HepG2 (cell line): ENCODE results near the gene METTL27. TPM values are rescaled to one million over a fixed set of nuclear protein-coding genes. Genes with fewer than 3 reads are reported as not detected.

Source experiments
- ATAC-seq: fragments of 200-7000 bp; cut with Tn5 transposase; 3 replicates; pipeline ENCODE4 v1.9.1; 2020; ENCODE audit warnings: mild to moderate bottlenecking, moderate library complexity
- BruUV-seq: library from RNA; stranded (reverse); fragments of 400-500 nt; replicated peaks from 2 replicates; lab custom pipeline; 2021; lab: Mats Ljungman, UMichigan
- CTCF ChIA-PET: fragments of 300-600 bp; formaldehyde crosslinking; extraction: SDS; loops from one replicate; lab custom pipeline; 2021; ENCODE audit warnings: low total read pairs, inconsistent platforms, low intra/inter-chr PET ratio; lab: Yijun Ruan, JAX
- POLR2A ChIA-PET: fragments of 350-600 bp; sonication (Branson Sonifier 250); formaldehyde crosslinking; loops from one replicate; lab custom pipeline; 2020; ENCODE audit warnings: antibody characterized with exemption, inconsistent platforms; lab: Yijun Ruan, JAX
- DNase-seq: peaks from one replicate; pipeline ENCODE4 v3.0.0-alpha.2; 2015; ENCODE audit warnings: low spot score
- FAIRE-seq: peaks from 3 replicates; lab custom pipeline; 2011; peaks lifted over from hg19 to GRCh38; lab: Jason Lieb, UNC
- H2AFZ ChIP-seq: one replicate; pipeline ENCODE4 v1.6.1; 2011; ENCODE audit warnings: low read length, inconsistent platforms
- H3K27ac ChIP-seq: fragments of 300-600 bp; 3 replicates; pipeline ENCODE4 v1.8.0; 2011; ENCODE audit warnings: mixed run types, mild to moderate bottlenecking, mixed read lengths, low read length, inconsistent platforms; ENCODE audit not compliant: insufficient read depth; ENCODE audit errors: extremely low read length
- H3K27me3 ChIP-seq, 2 experiments: fragments of 200-600 bp in 1 of 2; 2 replicates in 1 of 2; 3 replicates in 1 of 2; pipeline versions ENCODE4 v1.6.0 to v1.8.0; 2011; ENCODE audit warnings: low read length in 2 of 2, mild to moderate bottlenecking in 2 of 2, moderate library complexity in 2 of 2, inconsistent platforms in 1 of 2; ENCODE audit not compliant: insufficient read depth in 2 of 2, control insufficient read depth in 1 of 2
- H3K36me3 ChIP-seq, 2 experiments: fragments of 200-600 bp in 1 of 2; replicated peaks in 1 of 2; 2 replicates in 1 of 2; 3 replicates in 1 of 2; pipeline versions ENCODE4 v1.5.1 to v1.8.0; 2011; ENCODE audit warnings: low read length in 2 of 2, inconsistent platforms in 1 of 2; ENCODE audit not compliant: insufficient read depth in 2 of 2, control insufficient read depth in 1 of 2
- H3K4me1 ChIP-seq: 2 replicates; pipeline ENCODE4 v1.5.1; 2012; ENCODE audit warnings: low read length, inconsistent platforms; ENCODE audit not compliant: insufficient read depth
- H3K4me2 ChIP-seq: 2 replicates; pipeline ENCODE4 v1.6.0; 2011; ENCODE audit warnings: low read depth, low read length, inconsistent platforms
- H3K4me3 ChIP-seq, 3 experiments: fragments of 200-600 bp in 1 of 3; sonication (generic), shearing (Covaris generic) in 1 of 3; replicated peaks in 1 of 3; 2 replicates each; pipeline ENCODE4 v1.5.1; 2011 to 2016; ENCODE audit warnings: low read length in 3 of 3, inconsistent platforms in 2 of 3, low read depth in 2 of 3, mild to moderate bottlenecking in 2 of 3, control low read depth in 1 of 3, mixed read lengths in 1 of 3; ENCODE audit not compliant: insufficient read depth in 1 of 3
- H3K79me2 ChIP-seq: one replicate; pipeline ENCODE4 v1.6.1; 2011; ENCODE audit warnings: low read length, inconsistent platforms; ENCODE audit not compliant: insufficient read depth
- H3K9ac ChIP-seq: 2 replicates; pipeline ENCODE4 v1.6.0; 2011; ENCODE audit warnings: mild to moderate bottlenecking, low read depth, low read length, inconsistent platforms; ENCODE audit not compliant: insufficient read depth
- H3K9me3 ChIP-seq: 2 replicates; pipeline ENCODE4 v1.5.1; 2012; ENCODE audit warnings: mild to moderate bottlenecking, low read length
- H4K20me1 ChIP-seq: 2 replicates; pipeline ENCODE4 v1.6.0; 2011; ENCODE audit warnings: inconsistent platforms, mild to moderate bottlenecking, low read length, moderate library complexity; ENCODE audit not compliant: insufficient read depth
- HNF4G ChIP-seq, 2 experiments: sonication (generic) in 1 of 2; formaldehyde crosslinking in 1 of 2; IDR thresholded peaks; 2 replicates each; pipeline versions ENCODE4 v1.4.0 to v1.6.1; 2011 to 2020; ENCODE audit warnings: borderline replicate concordance in 2 of 2, low read depth in 2 of 2, mild to moderate bottlenecking in 2 of 2, low read length in 1 of 2, missing genetic modification reagents in 1 of 2, moderate library complexity in 1 of 2
- KDM4B ChIP-seq: sonication (generic); formaldehyde crosslinking; IDR thresholded peaks from 2 replicates; pipeline ENCODE4 v1.4.0; 2020; ENCODE audit warnings: missing genetic modification reagents
- MEIS2 ChIP-seq: sonication (generic); formaldehyde crosslinking; IDR thresholded peaks from 2 replicates; pipeline ENCODE4 v1.9.0; 2021; ENCODE audit warnings: mild to moderate bottlenecking, missing genetic modification reagents
- RFX5 ChIP-seq: IDR thresholded peaks from 2 replicates; pipeline ENCODE4 v1.6.1; 2011; ENCODE audit warnings: low read depth, low read length, improper control_type of control experiment
- ZFP1 ChIP-seq: IDR thresholded peaks from 2 replicates; pipeline ENCODE4 v1.6.1; 2016
- ZNF430 ChIP-seq: sonication (generic); formaldehyde crosslinking; IDR thresholded peaks from 2 replicates; pipeline ENCODE4 v1.9.0; 2021; ENCODE audit warnings: mild to moderate bottlenecking, missing genetic modification reagents
- ZNF530 ChIP-seq: sonication (generic); formaldehyde crosslinking; IDR thresholded peaks from 2 replicates; pipeline ENCODE4 v1.5.0; 2020; ENCODE audit warnings: low read depth, mild to moderate bottlenecking, missing genetic modification reagents
- ZNF879 ChIP-seq: sonication (generic); formaldehyde crosslinking; IDR thresholded peaks from 2 replicates; pipeline ENCODE4 v1.8.1; 2023; ENCODE audit warnings: missing genetic modification reagents
- WGBS: methylation state at CpG from one replicate; pipeline ENCODE4 v1.1.6; 2017; ENCODE audit warnings: low lambda C conversion rate; 5-methylcytosine and 5-hydroxymethylcytosine counted together
- in situ Hi-C: cut with HindIII; loops from 2 replicates; pipeline ENCODE4 v1.10.0; 2017; ENCODE audit warnings: low pct_unique_long_range_greater_than_20kb; ENCODE audit not compliant: extremely low pct_ligation_motif_present
- intact Hi-C: fragments of 100-400 bp; cut with micrococcal nuclease; formaldehyde crosslinking; loops from one replicate; pipeline ENCODE4 v1.10.0; 2022; ENCODE audit not compliant: unreplicated experiment
- polyA plus RNA-seq, 8 experiments: library from polyadenylated mRNA; depleted of rRNA in 3 of 8; stranded (reverse) in 7 of 8; unstranded in 1 of 8; fragments of >200 nt; fragmentation: Illumina TruSeq in 4 of 8; extraction: Trizol in 4 of 8; gene quantifications; 2 replicates each; pipeline versions ENCODE4 v1.2.1 to v1.2.3, GENCODE V29; 2011 to 2016; ENCODE audit warnings: low read depth in 4 of 8, missing spikeins in 1 of 8, mixed read lengths in 1 of 8; ENCODE audit not compliant: insufficient read depth in 1 of 8
- total RNA-seq, 5 experiments: library from RNA; depleted of rRNA; stranded (reverse); fragments of >200 nt; fragmentation: Illumina TruSeq; extraction: Trizol; gene quantifications; 2 replicates each; pipeline ENCODE4 v1.2.3, GENCODE V29; 2016; ENCODE audit warnings: low read depth in 1 of 5
- TF ChIP-seq, protein P1 (sequence below): IDR thresholded peaks from 2 replicates; pipeline ENCODE4 v1.6.1; 2016; ENCODE audit warnings: missing genetic modification reagents, missing compliant biosample characterization
- TF ChIP-seq, protein P2 (sequence below): sonication (generic); formaldehyde crosslinking; IDR thresholded peaks from 2 replicates; pipeline ENCODE4 v1.8.0; 2022; ENCODE audit warnings: mild to moderate bottlenecking, missing genetic modification reagents, borderline replicate concordance
- TF ChIP-seq, protein P3 (sequence below): sonication (generic); formaldehyde crosslinking; IDR thresholded peaks from 2 replicates; pipeline ENCODE4 v1.5.0; 2020; ENCODE audit warnings: mild to moderate bottlenecking, missing genetic modification reagents

The METTL27 gene
- total and polyA plus RNA-seq, 2 of the 13 experiments (the other 11 are each of a cell fraction or from before 2014, with no cell fraction given), result 2.0 to 3.0 TPM

DNA sequence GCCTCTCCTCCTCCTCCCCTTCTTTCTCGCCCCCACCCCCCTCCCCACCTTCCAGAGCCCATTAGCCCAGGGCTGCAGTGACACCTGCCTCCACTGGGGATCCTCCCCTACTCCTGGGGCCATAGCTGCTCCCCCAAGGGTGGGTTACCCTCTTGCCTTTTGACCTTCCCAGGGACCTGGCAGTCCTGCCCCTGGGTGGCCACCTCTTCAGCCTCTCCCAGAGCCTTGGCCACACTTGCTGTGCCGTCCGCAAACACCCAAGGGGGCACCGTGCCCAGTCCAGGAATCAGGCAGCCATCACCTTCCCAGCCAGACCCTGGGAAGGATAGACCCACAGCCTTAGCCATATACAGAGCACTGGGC, 31.3 kb downstream of the METTL27 start:
- in situ Hi-C loops, result loop anchor here (5.0 kb wide), 1 partner anchor 46 kb away; no protein-coding TSS in a partner anchor
- H3K36me3 ChIP-seq, result no peaks in the 10 kb centered on the region
- no peaks in the 10 kb centered on the region for H3K79me2 ChIP-seq
- no TSS peak for BruUV-seq
- DNase-seq (no peak), ATAC-seq (peak; percentile 74), FAIRE-seq (no peak)
- H3K9me3 ChIP-seq, result no peaks in the 10 kb centered on the region
- POLR2A ChIA-PET, result no interaction called here
- no peak overlapping the region for H3K27ac ChIP-seq
- H3K4me2 ChIP-seq, result no peak overlapping the region
- 40% methylated on average over 3 of the region's 4 CpGs for WGBS
- H3K9ac ChIP-seq, result no peak overlapping the region
- H3K4me3 ChIP-seq, result no peak overlapping the region
- no peaks in the 10 kb centered on the region for H4K20me1 ChIP-seq
- CTCF ChIA-PET, result interaction anchor here (3.5 kb wide), 1 partner anchor 44 kb away, joined by 62 read pairs; no protein-coding TSS in a partner anchor
- no peak overlapping the region for H2AFZ ChIP-seq
- intact Hi-C loops, result loop anchor here (1.0 kb wide), 1 partner anchor 44 kb away; no protein-coding TSS in a partner anchor
- H3K4me1 ChIP-seq, result no peaks in the 10 kb centered on the region
- TF ChIP-seq ZNF530 (CRISPR knock-in tag), result no peak
- TF ChIP-seq MEIS2 (CRISPR knock-in tag), result no peak
- TF ChIP-seq HNF4G (IDR thresholded peaks at IDR 0.05; ENCODE audit: borderline replicate concordance, low read depth, low read length), result no peak
- TF ChIP-seq HNF4G (CRISPR knock-in tag; IDR thresholded peaks at IDR 0.05; ENCODE audit: borderline replicate concordance, low read depth), result no peak
- TF ChIP-seq, protein P1, sequence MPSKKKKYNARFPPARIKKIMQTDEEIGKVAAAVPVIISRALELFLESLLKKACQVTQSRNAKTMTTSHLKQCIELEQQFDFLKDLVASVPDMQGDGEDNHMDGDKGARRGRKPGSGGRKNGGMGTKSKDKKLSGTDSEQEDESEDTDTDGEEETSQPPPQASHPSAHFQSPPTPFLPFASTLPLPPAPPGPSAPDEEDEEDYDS (CRISPR knock-in tag), result no peak
- TF ChIP-seq, protein P2, sequence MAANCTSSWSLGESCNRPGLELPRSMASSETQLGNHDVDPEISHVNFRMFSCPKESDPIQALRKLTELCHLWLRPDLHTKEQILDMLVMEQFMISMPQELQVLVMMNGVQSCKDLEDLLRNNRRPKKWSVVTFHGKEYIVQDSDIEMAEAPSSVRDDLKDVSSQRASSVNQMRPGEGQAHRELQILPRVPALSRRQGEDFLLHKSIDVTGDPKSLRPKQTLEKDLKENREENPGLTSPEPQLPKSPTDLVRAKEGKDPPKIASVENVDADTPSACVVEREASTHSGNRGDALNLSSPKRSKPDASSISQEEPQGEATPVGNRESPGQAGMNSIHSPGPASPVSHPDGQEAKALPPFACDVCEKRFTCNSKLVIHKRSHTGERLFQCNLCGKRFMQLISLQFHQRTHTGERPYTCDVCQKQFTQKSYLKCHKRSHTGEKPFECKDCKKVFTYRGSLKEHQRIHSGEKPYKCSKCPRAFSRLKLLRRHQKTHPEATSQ, result no peak
- TF ChIP-seq ZNF430 (CRISPR knock-in tag), result no peak
- TF ChIP-seq KDM4B (CRISPR knock-in tag), result no peak
- no peak for TF ChIP-seq RFX5
- no peak for TF ChIP-seq ZNF879 (CRISPR knock-in tag)
- TF ChIP-seq ZFP1 (CRISPR knock-in tag), result no peak
- TF ChIP-seq, protein P3, sequence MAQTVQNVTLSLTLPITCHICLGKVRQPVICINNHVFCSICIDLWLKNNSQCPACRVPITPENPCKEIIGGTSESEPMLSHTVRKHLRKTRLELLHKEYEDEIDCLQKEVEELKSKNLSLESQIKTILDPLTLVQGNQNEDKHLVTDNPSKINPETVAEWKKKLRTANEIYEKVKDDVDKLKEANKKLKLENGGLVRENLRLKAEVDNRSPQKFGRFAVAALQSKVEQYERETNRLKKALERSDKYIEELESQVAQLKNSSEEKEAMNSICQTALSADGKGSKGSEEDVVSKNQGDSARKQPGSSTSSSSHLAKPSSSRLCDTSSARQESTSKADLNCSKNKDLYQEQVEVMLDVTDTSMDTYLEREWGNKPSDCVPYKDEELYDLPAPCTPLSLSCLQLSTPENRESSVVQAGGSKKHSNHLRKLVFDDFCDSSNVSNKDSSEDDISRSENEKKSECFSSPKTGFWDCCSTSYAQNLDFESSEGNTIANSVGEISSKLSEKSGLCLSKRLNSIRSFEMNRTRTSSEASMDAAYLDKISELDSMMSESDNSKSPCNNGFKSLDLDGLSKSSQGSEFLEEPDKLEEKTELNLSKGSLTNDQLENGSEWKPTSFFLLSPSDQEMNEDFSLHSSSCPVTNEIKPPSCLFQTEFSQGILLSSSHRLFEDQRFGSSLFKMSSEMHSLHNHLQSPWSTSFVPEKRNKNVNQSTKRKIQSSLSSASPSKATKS (CRISPR knock-in tag), result no peak
- peaks cover under 1 to 1% of the 10 kb centered on the region in 2 experiments; a peak in 2 of 5 replicates for H3K27me3 ChIP-seq
